A549 treated with AZD9567 at 1 μM for 4 hours (cell line): Measurements from ENCODE around the gene WDFY4. TPM values are rescaled to one million over a fixed set of nuclear protein-coding genes. Genes with fewer than 3 reads are reported as not detected.

ENCODE experiments used
- total RNA-seq: library from RNA; stranded (reverse); fragments of 200-300 nt; extraction: Qiagen RNA extraction; gene quantifications from 5 replicates; pipeline ENCODE4 v1.2.3, GENCODE V29; 2022; ENCODE audit not compliant: insufficient read depth

Gene WDFY4
- total RNA-seq = 0.01 to 0.05 TPM in 2 of 5 replicates, not detected in the others

GRCh38 chr10:48684792-48685623, at the start of gene WDFY4:
WDFY4 (plus strand) TSS chr10:48684873; CDS start chr10:48709733, 24,860 bp downstream.

GRCh38 chr10:48939790-48940325, 255.2 kb downstream of the WDFY4 start, which contains the start of gene LRRC18:
LRRC18 (minus strand) TSS chr10:48939840; CDS start chr10:48914155, 25,685 bp downstream.

Other genes starting within 250 kb of the WDFY4 start
- gene ARHGAP22, start 79.8 kb upstream of the WDFY4 start, total RNA-seq = 3.4 to 6.5 TPM (median 3.8 TPM) in 5 replicates